GM12878 (cell line): ENCODE data around the gene GPR108. TPM values are rescaled to one million over a fixed set of nuclear protein-coding genes. Genes with fewer than 3 reads are reported as not detected.

Experiments
- ATAC-seq: fragments of 200-7000 bp; cut with Tn5 transposase; 3 replicates; pipeline ENCODE4 v1.9.1; 2020; ENCODE audit warnings: mild to moderate bottlenecking, moderate library complexity
- BruUV-seq: library from RNA; stranded (reverse); fragments of 400-500 nt; replicated peaks from 2 replicates; lab custom pipeline; 2021; lab: Mats Ljungman, UMichigan
- CTCF ChIA-PET: fragments of 300-600 bp; sonication (Branson Sonifier 250); formaldehyde crosslinking; extraction: SDS; loops from one replicate; lab custom pipeline; 2021; ENCODE audit warnings: inconsistent platforms; lab: Yijun Ruan, JAX
- POLR2A ChIA-PET: fragments of 350-600 bp; formaldehyde crosslinking; extraction: SDS; loops from one replicate; lab custom pipeline; 2021; ENCODE audit warnings: inconsistent platforms; lab: Charles Lee
- RAD21 ChIA-PET: fragments of 300-600 bp; sonication (Branson Sonifier 250); formaldehyde crosslinking; loops from one replicate; lab custom pipeline; 2023; ENCODE audit warnings: antibody characterized with exemption; ENCODE audit not compliant: unreplicated experiment; lab: Charles Lee
- SMC1A ChIA-PET: fragments of 300-600 bp; sonication (Branson Sonifier 250); formaldehyde crosslinking; loops from one replicate; lab custom pipeline; 2023; ENCODE audit not compliant: unreplicated experiment, uncharacterized antibody; lab: Charles Lee
- DNase-seq: peaks from one replicate; pipeline ENCODE4 v3.0.0-alpha.2; 2011; ENCODE audit warnings: low read depth, low spot score
- FAIRE-seq: peaks from 3 replicates; lab custom pipeline; 2011; peaks lifted over from hg19 to GRCh38; lab: Jason Lieb, UNC
- H2AFZ ChIP-seq: 2 replicates; pipeline ENCODE4 v1.6.0; 2011; ENCODE audit warnings: low read depth, low read length, control low read depth; ENCODE audit not compliant: control insufficient read depth
- H3K27ac ChIP-seq: 2 replicates; pipeline ENCODE4 v1.5.1; 2011; ENCODE audit warnings: control low read depth; ENCODE audit not compliant: control insufficient read depth, insufficient read depth
- H3K27me3 ChIP-seq, 2 experiments: replicated peaks in 1 of 2; 2 replicates each; pipeline versions ENCODE4 v1.6.0 to v1.6.1; 2011; ENCODE audit warnings: low read length in 1 of 2; ENCODE audit not compliant: control insufficient read depth in 2 of 2, insufficient read depth in 2 of 2
- H3K36me3 ChIP-seq, 2 experiments: 2 replicates each; pipeline ENCODE4 v1.5.1; 2011; ENCODE audit warnings: low read length in 1 of 2; ENCODE audit not compliant: control insufficient read depth in 2 of 2, insufficient read depth in 2 of 2
- H3K4me1 ChIP-seq: 2 replicates; pipeline ENCODE4 v1.6.1; 2011; ENCODE audit warnings: mild to moderate bottlenecking, low read length, moderate library complexity, mixed read lengths; ENCODE audit not compliant: control insufficient read depth, insufficient read depth
- H3K4me2 ChIP-seq: 2 replicates; pipeline ENCODE4 v1.6.0; 2011; ENCODE audit warnings: control low read depth; ENCODE audit not compliant: control insufficient read depth, insufficient read depth
- H3K4me3 ChIP-seq: fragments of 200-600 bp; sonication (generic); 2 replicates; pipeline ENCODE4 v1.5.1; 2016
- H3K79me2 ChIP-seq: 2 replicates; pipeline ENCODE4 v1.6.0; 2011; ENCODE audit warnings: low read length; ENCODE audit not compliant: control insufficient read depth, insufficient read depth
- H3K9ac ChIP-seq: 2 replicates; pipeline ENCODE4 v1.8.0; 2011; ENCODE audit warnings: low read length, control low read depth, mixed read lengths; ENCODE audit not compliant: control insufficient read depth, insufficient read depth
- H3K9me3 ChIP-seq: replicated peaks from 3 replicates; pipeline ENCODE4 v1.5.1; 2011; ENCODE audit warnings: mild to moderate bottlenecking, low read length; ENCODE audit not compliant: control insufficient read depth, insufficient read depth
- H4K20me1 ChIP-seq: 2 replicates; pipeline ENCODE4 v1.6.0; 2011; ENCODE audit not compliant: control insufficient read depth, insufficient read depth
- CHD2 ChIP-seq: IDR thresholded peaks from 2 replicates; pipeline ENCODE4 v1.6.1; 2011; ENCODE audit warnings: low read depth, low read length, improper control_type of control experiment, borderline replicate concordance
- CHD4 ChIP-seq: fragments of 200-600 bp; sonication (generic); IDR thresholded peaks from 2 replicates; pipeline ENCODE4 v1.6.1; 2016; ENCODE audit warnings: mild to moderate bottlenecking
- CREM ChIP-seq: IDR thresholded peaks from 2 replicates; pipeline ENCODE4 v1.6.1; 2014; ENCODE audit warnings: antibody characterized with exemption, low read depth
- EED ChIP-seq: sonication (generic); IDR thresholded peaks from 2 replicates; pipeline ENCODE4 v1.6.1; 2016; ENCODE audit warnings: antibody characterized with exemption, low read depth
- LARP7 ChIP-seq: fragments of 450-650 bp; IDR thresholded peaks from 2 replicates; pipeline ENCODE4 v1.6.1; 2017; ENCODE audit warnings: mild to moderate bottlenecking
- PAX5 ChIP-seq: IDR thresholded peaks from 2 replicates; pipeline ENCODE4 v1.6.1; 2011; ENCODE audit warnings: low read depth, low read length, borderline replicate concordance
- SMARCA5 ChIP-seq: fragments of 450-650 bp; IDR thresholded peaks from 2 replicates; pipeline ENCODE4 v1.6.1; 2017; ENCODE audit warnings: mild to moderate bottlenecking
- SUPT20H ChIP-seq: IDR thresholded peaks from 2 replicates; pipeline ENCODE4 v1.6.1; 2011; ENCODE audit warnings: low read depth, mild to moderate bottlenecking, low read length, moderate library complexity, borderline replicate concordance; ENCODE audit not compliant: control insufficient read depth
- TARDBP ChIP-seq: IDR thresholded peaks from 2 replicates; pipeline ENCODE4 v1.6.1; 2016; ENCODE audit warnings: borderline replicate concordance
- TBL1XR1 ChIP-seq: IDR thresholded peaks from 2 replicates; pipeline ENCODE4 v1.6.1; 2012; ENCODE audit warnings: low read depth, low read length, improper control_type of control experiment
- ZBED1 ChIP-seq: IDR thresholded peaks from 2 replicates; pipeline ENCODE4 v1.6.1; 2016; ENCODE audit warnings: borderline replicate concordance
- ZNF384 ChIP-seq: IDR thresholded peaks from 2 replicates; pipeline ENCODE4 v1.6.1; 2012; ENCODE audit warnings: low read depth, mild to moderate bottlenecking, low read length, improper control_type of control experiment, borderline replicate concordance
- WGBS: methylation state at CpG from one replicate; pipeline ENCODE4 v1.1.6; 2016; ENCODE audit warnings: low lambda C conversion rate; ENCODE audit not compliant: insufficient replicate concordance, insufficient coverage; ENCODE audit errors: missing lambda C conversion rate; 5-methylcytosine and 5-hydroxymethylcytosine counted together
- in situ Hi-C: fragments of 300-500 bp; cut with MboI; formaldehyde crosslinking; loops from 9 replicates; pipeline ENCODE4 v1.14.3; 2018; ENCODE audit warnings: mixed read lengths
- intact Hi-C: fragments of 100-400 bp; cut with micrococcal nuclease; formaldehyde crosslinking; loops from one replicate; pipeline ENCODE4 v1.14.2; 2022; ENCODE audit not compliant: unreplicated experiment
- polyA plus RNA-seq, 11 experiments: library from polyadenylated mRNA; depleted of rRNA in 4 of 11; unstranded in 6 of 11; stranded (reverse) in 5 of 11; fragments of >200 nt; fragmentation: Nextera tagmentation in 4 of 11; fragmentation: Illumina TruSeq in 1 of 11; extraction: Ambion mirVana in 4 of 11; extraction: Trizol in 1 of 11; gene quantifications; 1 replicate in 1 of 11; 2 replicates in 10 of 11; pipeline versions ENCODE4 v1.2.1 to v1.2.3, GENCODE V29; 2011 to 2016; ENCODE audit warnings: inconsistent platforms in 2 of 11, missing spikeins in 2 of 11, low read depth in 1 of 11
- total RNA-seq, 4 experiments: library from RNA; depleted of rRNA in 3 of 4; stranded (reverse); fragments of >200 nt in 3 of 4; fragmentation: Illumina TruSeq in 1 of 4; extraction: Trizol in 1 of 4; gene quantifications; 2 replicates each; pipeline versions ENCODE4 v1.2.1 to v1.2.3, GENCODE V29; 2013 to 2021
- TF ChIP-seq, protein P1 (sequence below): IDR thresholded peaks from 2 replicates; pipeline ENCODE4 v1.6.1; 2012; ENCODE audit warnings: low read depth, low read length, improper control_type of control experiment
- TF ChIP-seq, protein P2 (sequence below): IDR thresholded peaks from 2 replicates; pipeline ENCODE4 v1.6.1; 2011; ENCODE audit warnings: low read depth, mild to moderate bottlenecking, low read length, moderate library complexity, borderline replicate concordance; ENCODE audit errors: extremely low read depth

GPR108 gene
- total and polyA plus RNA-seq, 10 of the 15 experiments (the other 5 are each of a cell fraction or from before 2014, with no cell fraction given): 4.4 to 87.2 (median 57.1) TPM

DNA sequence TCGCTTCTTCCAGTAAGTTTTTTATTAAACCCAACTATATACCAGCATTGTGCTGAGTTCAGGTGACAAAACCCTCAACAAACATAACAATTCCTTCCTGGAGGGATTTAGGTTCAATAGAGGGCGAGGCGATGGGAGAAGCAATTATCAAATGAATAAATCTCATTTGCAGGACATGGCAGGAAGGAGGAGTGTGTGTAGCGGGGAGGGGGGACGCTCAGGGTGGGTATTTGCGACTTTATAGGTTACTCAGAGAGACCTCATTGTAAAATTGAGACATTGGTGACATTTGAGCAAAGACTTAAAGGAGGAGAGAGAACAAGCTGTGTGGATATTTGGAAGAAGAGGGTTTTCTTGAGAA, 20.8 kb downstream of the GPR108 start:
- ChIA-PET CTCF (interaction anchor here (1.4 kb wide), 1 partner anchor 36 kb away, joined by 9 read pairs; no protein-coding TSS in a partner anchor), SMC1A (interaction anchor here (2.1 kb wide), 1 partner anchor 41 kb away, joined by 7 read pairs; no protein-coding TSS in a partner anchor), RAD21 (no interaction called here), POLR2A (no interaction called here)
- FAIRE-seq: no peak
- TF ChIP-seq SMARCA5 (no peak), CREM (no peak), TARDBP (no peak), CHD4 (no peak), PAX5 (no peak), ZNF384 (no peak), LARP7 (no peak), SUPT20H (no peak), CHD2 (no peak), ZBED1 (no peak), TBL1XR1 (no peak), EED (no peak)
- TF ChIP-seq, protein P1, sequence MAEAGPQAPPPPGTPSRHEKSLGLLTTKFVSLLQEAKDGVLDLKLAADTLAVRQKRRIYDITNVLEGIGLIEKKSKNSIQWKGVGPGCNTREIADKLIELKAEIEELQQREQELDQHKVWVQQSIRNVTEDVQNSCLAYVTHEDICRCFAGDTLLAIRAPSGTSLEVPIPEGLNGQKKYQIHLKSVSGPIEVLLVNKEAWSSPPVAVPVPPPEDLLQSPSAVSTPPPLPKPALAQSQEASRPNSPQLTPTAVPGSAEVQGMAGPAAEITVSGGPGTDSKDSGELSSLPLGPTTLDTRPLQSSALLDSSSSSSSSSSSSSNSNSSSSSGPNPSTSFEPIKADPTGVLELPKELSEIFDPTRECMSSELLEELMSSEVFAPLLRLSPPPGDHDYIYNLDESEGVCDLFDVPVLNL: no peak
- TF ChIP-seq, protein P2, sequence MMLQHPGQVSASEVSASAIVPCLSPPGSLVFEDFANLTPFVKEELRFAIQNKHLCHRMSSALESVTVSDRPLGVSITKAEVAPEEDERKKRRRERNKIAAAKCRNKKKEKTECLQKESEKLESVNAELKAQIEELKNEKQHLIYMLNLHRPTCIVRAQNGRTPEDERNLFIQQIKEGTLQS: no peak
- 41% methylated on average over 6 of the region's 6 CpGs for WGBS
- no peak for DNase-seq
- no TSS peak for BruUV-seq
- intact Hi-C loops: no loop called here
- no peak overlapping the region for H3K4me2 ChIP-seq
- H4K20me1 ChIP-seq: no peaks in the 10 kb centered on the region
- no peak overlapping the region for H3K4me3 ChIP-seq
- H2AFZ ChIP-seq: no peak overlapping the region
- ATAC-seq: no peak
- H3K36me3 ChIP-seq: no peaks in the 10 kb centered on the region
- H3K27me3 ChIP-seq: no peaks in the 10 kb centered on the region
- in situ Hi-C loops: no loop called here
- no peaks in the 10 kb centered on the region for H3K9me3 ChIP-seq
- H3K27ac ChIP-seq: no peak overlapping the region
- peaks cover 13% of the 10 kb centered on the region for H3K4me1 ChIP-seq
- no peaks in the 10 kb centered on the region for H3K79me2 ChIP-seq
- no peak overlapping the region for H3K9ac ChIP-seq
